HG02571 (cell line): ENCODE results near the gene TSSK6.

Source experiments
- ATAC-seq: cut with Tn5 transposase; IDR thresholded peaks from one replicate; pipeline ENCODE4 v1.9.1; 2021; ENCODE audit warnings: mild to moderate bottlenecking, moderate library complexity; ENCODE audit not compliant: unreplicated experiment

TSSK6 gene

DNA sequence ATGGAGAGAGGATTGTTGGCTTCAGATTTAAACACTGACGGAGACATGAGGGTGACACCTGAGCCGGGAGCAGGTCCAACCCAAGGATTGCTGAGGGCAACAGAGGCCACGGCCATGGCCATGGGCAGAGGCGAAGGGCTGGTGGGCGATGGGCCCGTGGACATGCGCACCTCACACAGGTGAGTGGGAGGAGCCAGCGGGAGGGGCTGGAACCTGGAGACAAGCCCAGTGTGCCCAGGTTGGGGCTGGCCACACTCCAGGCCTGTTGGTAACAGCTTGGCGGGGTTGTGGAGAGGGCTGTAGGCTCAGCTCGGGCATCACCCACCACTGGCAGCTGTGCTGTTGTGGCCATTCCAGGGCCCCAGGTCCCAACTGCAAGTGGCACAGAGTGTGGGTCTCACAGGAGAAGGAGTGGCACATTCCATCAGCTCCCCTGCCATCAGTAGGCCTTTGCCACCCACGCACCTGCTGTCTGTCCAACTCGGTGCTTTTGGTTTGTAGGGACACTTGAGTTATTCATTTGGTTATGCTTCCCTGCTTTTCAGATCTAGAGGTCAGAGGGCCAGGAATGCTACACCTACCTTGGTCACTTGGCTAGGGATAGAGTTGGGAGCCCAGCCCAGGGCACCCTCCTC, 49.8 kb downstream of the TSSK6 start:
- ATAC-seq: no peak

DNA sequence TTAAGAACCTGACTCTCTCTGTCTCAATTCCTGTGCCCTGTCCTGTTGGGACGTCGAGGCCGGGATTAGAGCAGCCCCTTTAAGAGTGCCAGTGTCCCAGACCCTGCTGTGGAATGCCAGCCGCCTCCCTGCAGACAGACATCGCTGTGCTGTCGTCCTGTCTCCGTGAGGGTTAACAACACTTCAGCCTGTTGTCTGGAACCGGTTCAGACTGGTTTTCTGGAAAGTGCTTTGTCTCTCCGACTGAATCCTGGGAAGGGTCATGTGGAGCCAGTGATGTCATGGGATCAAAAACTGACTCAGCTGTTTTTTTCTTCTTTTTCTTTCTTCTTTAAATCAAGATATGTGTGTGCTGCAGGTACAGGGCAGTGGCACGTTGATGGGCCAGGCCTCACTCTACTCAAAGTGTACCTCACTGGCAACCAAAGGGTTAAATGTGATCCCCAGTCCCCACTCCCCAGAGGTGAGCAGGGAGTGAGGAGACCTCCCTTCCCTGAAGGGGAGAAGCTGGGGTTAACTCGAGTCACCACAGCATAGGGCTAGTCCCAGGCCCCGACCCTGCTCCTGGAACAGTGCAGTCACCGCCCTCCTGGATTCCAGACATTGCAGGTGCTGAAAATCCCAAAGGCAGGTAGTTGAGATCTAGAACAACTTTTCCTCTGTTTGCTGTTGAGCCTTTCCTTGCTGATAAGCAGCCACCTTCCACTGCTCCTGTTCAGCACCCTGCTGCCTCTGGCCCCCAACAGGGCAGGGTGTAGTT, 50.8 kb downstream of the TSSK6 start:
- no peak for ATAC-seq
